Vagina (tissue), 2 donors: ENCODE results near the gene AJM1. TPM values are rescaled to one million over a fixed set of nuclear protein-coding genes. Genes with fewer than 3 reads are reported as not detected.
"Not testable (repeated sequence)": the region's sequence is repeated elsewhere in the genome, so short reads cannot be mapped to it uniquely, and the experiment has no call there.

Experiments used
- DNase-seq, 2 donors: peaks; one replicate each; pipeline ENCODE4 v3.0.0-alpha.2; 2017; ENCODE audit errors: extremely low spot score in 2 of 2
- H3K27ac ChIP-seq: fragments of 200-600 bp; sonication (generic); one replicate; pipeline ENCODE4 v1.5.1; 2019
- H3K27me3 ChIP-seq: fragments of 200-600 bp; sonication (generic); one replicate; pipeline ENCODE4 v1.5.1; 2019
- H3K36me3 ChIP-seq, 2 donors: fragments of 200-600 bp; sonication (generic); one replicate each; pipeline ENCODE4 v1.5.1; 2017 to 2019
- H3K4me1 ChIP-seq: fragments of 200-600 bp; sonication (generic); one replicate; pipeline ENCODE4 v1.5.1; 2019
- H3K4me3 ChIP-seq, 2 donors: fragments of 200-600 bp; sonication (generic); 1 replicate in 1 of 2; 2 replicates in 1 of 2; pipeline ENCODE4 v1.5.1; 2016 to 2019
- H3K9me3 ChIP-seq: fragments of 200-600 bp; sonication (generic); one replicate; pipeline ENCODE4 v1.5.1; 2019
- CTCF ChIP-seq, 3 experiments: fragments of 450-650 bp in 2 of 3; fragments of 200-600 bp in 1 of 3; sonication (generic) in 1 of 3; IDR thresholded peaks; one replicate each; pipeline ENCODE4 v1.5.1; 2017 to 2019; ENCODE audit warnings: antibody characterized with exemption in 3 of 3, mild to moderate bottlenecking in 2 of 3, moderate library complexity in 2 of 3
- POLR2A ChIP-seq, 2 donors: fragments of 450-650 bp; IDR thresholded peaks; one replicate each; pipeline ENCODE4 v1.6.1; 2017; ENCODE audit warnings: antibody characterized with exemption in 2 of 2, mild to moderate bottlenecking in 2 of 2, moderate library complexity in 2 of 2
- POLR2AphosphoS5 ChIP-seq, 2 donors: sonication (generic); formaldehyde crosslinking; IDR thresholded peaks; one replicate each; pipeline ENCODE4 v1.9.0; 2017; ENCODE audit warnings: antibody characterized with exemption in 2 of 2, mild to moderate bottlenecking in 2 of 2, low read depth in 1 of 2; ENCODE audit not compliant: insufficient read depth in 1 of 2
- intact Hi-C: fragments of 100-400 bp; cut with DNase I; formaldehyde crosslinking; loops from one replicate; pipeline ENCODE4 v1.15.1; 2023
- total RNA-seq: library from RNA; depleted of rRNA; stranded (reverse); fragments of >200 nt; gene quantifications from one replicate; pipeline ENCODE4 v1.2.3, GENCODE V29; 2016

AJM1 gene
- total RNA-seq, 1 donor from 2014 or later: 1.2 TPM

DNA sequence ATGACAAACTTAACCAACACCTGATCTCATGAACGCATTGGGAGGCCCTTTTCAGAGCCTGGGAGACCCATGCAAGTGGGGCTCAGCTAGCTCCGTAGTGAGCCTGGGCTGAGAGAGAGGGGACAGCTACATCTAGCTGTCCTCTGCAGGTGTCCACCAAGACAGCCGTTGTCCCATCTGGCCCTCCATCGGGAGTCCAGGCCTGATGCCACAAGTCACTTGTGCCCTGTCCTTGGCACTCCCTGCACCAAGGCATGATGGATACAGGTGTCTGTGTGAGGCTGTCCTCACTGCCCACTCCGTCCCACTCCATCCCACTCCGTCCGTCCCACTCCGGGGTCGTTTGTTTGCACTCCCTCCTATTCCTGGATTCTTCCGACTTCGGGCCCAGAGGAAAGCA is 26.4 kb downstream of the AJM1 start:
- H3K4me3 ChIP-seq: no peak overlapping the region
- no peak overlapping the region for H3K27ac ChIP-seq
- H3K27me3 ChIP-seq: no peaks in the 10 kb centered on the region
- peaks cover 28% of the 10 kb centered on the region for H3K4me1 ChIP-seq
- no peaks in the 10 kb centered on the region for H3K9me3 ChIP-seq
- H3K36me3 ChIP-seq: peaks cover 0 to 1% of the 10 kb centered on the region in 2 donors
- no peak for TF ChIP-seq CTCF (IDR thresholded peaks at IDR 0.05)
- TF ChIP-seq POLR2A (IDR thresholded peaks at IDR 0.05): no peak
- intact Hi-C loops: no loop called here
- DNase-seq: peak in 1 of 2 donors; percentile 86

GRCh38 chr9:136869611-136870010 is 27.3 kb downstream of the AJM1 start:
- peaks cover 18% of the 10 kb centered on the region for H3K4me1 ChIP-seq
- H3K9me3 ChIP-seq, H3K27me3 ChIP-seq, intact Hi-C loops, H3K36me3 ChIP-seq, DNase-seq, H3K4me3 ChIP-seq, H3K27ac ChIP-seq: not testable (repeated sequence)

DNA sequence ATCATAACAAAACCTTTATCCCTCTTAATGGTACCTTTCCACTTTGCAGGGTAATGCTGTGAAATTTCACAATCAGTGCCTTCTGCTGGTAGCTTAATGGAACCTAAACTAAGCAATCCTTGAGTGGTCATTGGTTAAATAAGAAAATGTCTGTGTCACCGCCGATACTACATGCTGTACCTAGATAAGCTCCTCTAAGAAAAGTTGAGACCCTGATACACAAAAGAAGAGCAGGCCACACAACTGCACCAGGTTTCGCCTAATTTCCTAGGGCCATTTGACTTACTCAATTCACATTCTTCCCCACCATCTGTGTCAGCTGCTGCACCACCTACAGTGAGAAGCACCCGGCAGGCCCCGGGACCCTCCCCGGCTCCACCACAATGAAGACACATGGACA is 32.9 kb downstream of the AJM1 start:
- TF ChIP-seq CTCF (IDR thresholded peaks at IDR 0.05): no peak
- no peak for TF ChIP-seq POLR2A (IDR thresholded peaks at IDR 0.05)
- no peak for TF ChIP-seq POLR2AphosphoS5 (IDR thresholded peaks at IDR 0.05; ENCODE audit: insufficient read depth in 1 of 2, low read depth in 1 of 2)
- Histone ChIP-seq H3K4me1 (no peaks in the 10 kb centered on the region), H3K27me3 (no peaks in the 10 kb centered on the region), H3K36me3 (no peaks in the 10 kb centered on the region), H3K4me3 (no peak overlapping the region), H3K9me3 (no peaks in the 10 kb centered on the region), H3K27ac (no peak overlapping the region)
- intact Hi-C loops: no loop called here
- no peak for DNase-seq

GRCh38 chr9:136876476-136876875 is 34.2 kb downstream of the AJM1 start:
- Histone ChIP-seq H3K27ac (no peak overlapping the region), H3K36me3 (no peaks in the 10 kb centered on the region), H3K9me3 (no peaks in the 10 kb centered on the region), H3K4me1 (peaks cover under 1% of the 10 kb centered on the region), H3K27me3 (no peaks in the 10 kb centered on the region), H3K4me3 (no peak overlapping the region)
- no peak for TF ChIP-seq POLR2AphosphoS5 (IDR thresholded peaks at IDR 0.05; ENCODE audit: insufficient read depth in 1 of 2, low read depth in 1 of 2)
- no peak for TF ChIP-seq POLR2A (IDR thresholded peaks at IDR 0.05)
- TF ChIP-seq CTCF (IDR thresholded peaks at IDR 0.05): no peak
- intact Hi-C loops: no loop called here
- no peak for DNase-seq

GRCh38 chr9:136880651-136881050 is 38.4 kb downstream of the AJM1 start:
- H3K9me3 ChIP-seq: no peaks in the 10 kb centered on the region
- H3K36me3 ChIP-seq: no peaks in the 10 kb centered on the region
- no peaks in the 10 kb centered on the region for H3K27me3 ChIP-seq
- DNase-seq: no peak
- intact Hi-C loops: no loop called here
- H3K27ac ChIP-seq: no peak overlapping the region
- peaks cover 24% of the 10 kb centered on the region for H3K4me1 ChIP-seq
- TF ChIP-seq POLR2AphosphoS5 (IDR thresholded peaks at IDR 0.05; ENCODE audit: insufficient read depth in 1 of 2, low read depth in 1 of 2) (no peak), POLR2A (IDR thresholded peaks at IDR 0.05) (no peak), CTCF (IDR thresholded peaks at IDR 0.05) (no peak)
- H3K4me3 ChIP-seq: no peak overlapping the region

- intact Hi-C loops: no loop called here
- Histone ChIP-seq H3K27me3 (no peaks in the 10 kb centered on the region), H3K4me3 (no peak overlapping the region), H3K4me1 (peaks cover 27% of the 10 kb centered on the region), H3K36me3 (no peaks in the 10 kb centered on the region), H3K9me3 (no peaks in the 10 kb centered on the region), H3K27ac (peak overlapping the region; percentile 38)
- DNase-seq: no peak
- TF ChIP-seq POLR2AphosphoS5 (IDR thresholded peaks at IDR 0.05; ENCODE audit: insufficient read depth in 1 of 2, low read depth in 1 of 2) (no peak), POLR2A (IDR thresholded peaks at IDR 0.05) (no peak), CTCF (IDR thresholded peaks at IDR 0.05) (no peak)
These were observed 39.4 kb downstream of the AJM1 start for GRCh38 chr9:136881691-136882108.
